IPS DF 4.7 (cell line): ENCODE data around the gene USP20.

Experiments used
- DNase-seq: peaks from one replicate; pipeline ENCODE4 v3.0.0-alpha.2; 2013; ENCODE audit warnings: low spot score; ENCODE audit errors: extremely low read depth

Gene USP20

GRCh38 chr9:129875181-129875611 is 39.9 kb downstream of the USP20 start:
- DNase-seq = no peak

- DNase-seq = no peak
These were observed 40.6 kb downstream of the USP20 start for GRCh38 chr9:129875687-129876395.

- no peak for DNase-seq
These were observed 41.6 kb downstream of the USP20 start for GRCh38 chr9:129876815-129877214.

- no peak for DNase-seq
These were observed 43.0 kb downstream of the USP20 start for GRCh38 chr9:129878291-129878690.

GRCh38 chr9:129879103-129879699 is 43.9 kb downstream of the USP20 start:
- DNase-seq = no peak

GRCh38 chr9:129879991-129880653 is 44.9 kb downstream of the USP20 start:
- DNase-seq = no peak

- DNase-seq = no peak
These were observed 45.6 kb downstream of the USP20 start for GRCh38 chr9:129880654-129881546.

- no peak for DNase-seq
These were observed 46.5 kb downstream of the USP20 start for GRCh38 chr9:129881547-129882324.

- DNase-seq = peak; percentile 71
These were observed 49.2 kb downstream of the USP20 start for GRCh38 chr9:129884220-129885017.

- DNase-seq = no peak
These were observed 49.9 kb downstream of the USP20 start for GRCh38 chr9:129885018-129885669.

- peak; percentile 51 for DNase-seq
These were observed 50.4 kb downstream of the USP20 start for GRCh38 chr9:129885670-129886106.

GRCh38 chr9:129886226-129887174 is 51.2 kb downstream of the USP20 start:
- DNase-seq = no peak

GRCh38 chr9:129887334-129888292 is 52.4 kb downstream of the USP20 start:
- no peak for DNase-seq

- DNase-seq = no peak
These were observed 53.2 kb downstream of the USP20 start for GRCh38 chr9:129888293-129889121.

GRCh38 chr9:129889122-129889940 is 54.1 kb downstream of the USP20 start:
- DNase-seq = no peak
